Measurements from ENCODE around the gene LAG3.
"Not testable (repeated sequence)": the region's sequence is repeated elsewhere in the genome, so short reads cannot be mapped to it uniquely, and the experiment has no call there.

The LAG3 gene

DNA sequence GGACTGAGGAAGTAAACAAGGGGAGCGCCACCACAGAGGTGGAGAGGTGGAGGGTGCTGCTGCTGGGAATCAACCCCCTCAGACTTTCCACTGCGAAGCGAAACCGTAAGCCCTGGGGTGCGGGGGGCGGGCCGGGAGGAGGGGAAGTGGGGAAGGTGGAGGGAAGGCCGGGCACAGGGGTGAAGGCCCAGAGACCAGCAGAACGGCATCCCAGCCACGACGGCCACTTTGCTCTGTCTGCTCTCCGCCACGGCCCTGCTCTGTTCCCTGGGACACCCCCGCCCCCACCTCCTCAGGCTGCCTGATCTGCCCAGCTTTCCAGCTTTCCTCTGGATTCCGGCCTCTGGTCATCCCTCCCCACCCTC is at the start of gene LAG3:
LAG3 (plus strand) TSS at position 190 of the 365 bp plus-strand sequence. CDS start 333 bp downstream, outside the sequence.
- no peak for DNase-seq

DNA sequence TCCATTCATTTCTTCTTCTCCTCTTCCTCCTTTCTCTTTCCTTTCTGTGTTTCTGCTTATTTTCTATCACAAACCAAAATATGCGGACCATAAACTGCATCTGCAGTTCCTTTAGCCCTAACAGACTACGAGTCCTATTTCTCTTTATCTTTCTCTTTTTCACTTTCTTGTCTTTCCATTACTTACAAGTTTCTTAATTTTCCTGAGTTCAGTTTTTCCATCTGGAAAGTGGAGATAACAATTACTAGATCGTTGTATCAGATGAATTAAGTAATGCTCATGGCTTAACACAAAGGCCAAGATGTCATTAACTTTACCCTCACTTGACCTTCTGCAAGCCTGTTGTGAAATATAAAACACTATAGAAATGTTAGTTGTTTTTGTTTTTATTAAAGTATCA is 49.5 kb upstream of the LAG3 start:
- no peak for DNase-seq

DNA sequence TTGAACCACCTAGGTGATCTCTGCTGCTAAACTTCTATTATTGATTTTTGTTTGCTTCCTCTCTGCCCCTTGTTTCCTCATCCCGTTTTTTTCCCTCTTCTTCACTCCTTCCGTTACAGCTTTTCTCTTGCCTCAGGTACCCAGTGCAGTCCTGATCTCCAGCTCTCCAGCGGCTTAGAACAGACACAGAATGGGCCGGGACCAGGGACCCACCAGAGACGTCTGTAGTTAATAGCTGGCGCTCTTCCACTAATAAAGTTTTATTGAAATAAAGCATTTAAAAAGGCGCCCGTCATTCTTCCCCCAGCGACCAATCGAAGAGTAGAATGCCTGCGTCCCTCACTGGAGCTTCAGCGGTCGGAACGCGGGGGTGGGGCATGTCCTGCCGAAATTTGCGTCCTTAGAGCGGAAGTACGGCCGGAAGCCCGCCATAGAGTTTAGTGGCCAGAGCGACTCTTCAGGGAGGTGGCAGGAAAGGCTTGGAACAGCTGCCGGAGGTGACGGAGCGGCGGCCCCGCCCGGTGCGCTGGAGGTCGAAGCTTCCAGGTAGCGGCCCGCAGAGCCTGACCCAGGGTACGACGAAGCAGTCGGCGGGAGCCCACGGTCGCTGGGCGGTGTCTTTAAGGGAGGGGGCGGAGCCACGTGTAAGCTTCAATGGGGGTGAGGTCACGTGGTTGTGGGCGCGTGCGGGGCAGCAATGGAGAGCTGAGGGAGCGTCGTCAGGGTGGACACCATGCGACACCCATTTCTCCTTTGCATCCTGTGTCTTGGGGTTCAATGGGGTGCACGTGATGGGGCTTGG is 48.5 kb upstream of the LAG3 start, which contains the start of gene COPS7A:
COPS7A (plus strand) TSS at position 440 of the 802 bp plus-strand sequence. CDS start 611 bp downstream, outside the sequence.
- peak; percentile 99 for DNase-seq

DNA sequence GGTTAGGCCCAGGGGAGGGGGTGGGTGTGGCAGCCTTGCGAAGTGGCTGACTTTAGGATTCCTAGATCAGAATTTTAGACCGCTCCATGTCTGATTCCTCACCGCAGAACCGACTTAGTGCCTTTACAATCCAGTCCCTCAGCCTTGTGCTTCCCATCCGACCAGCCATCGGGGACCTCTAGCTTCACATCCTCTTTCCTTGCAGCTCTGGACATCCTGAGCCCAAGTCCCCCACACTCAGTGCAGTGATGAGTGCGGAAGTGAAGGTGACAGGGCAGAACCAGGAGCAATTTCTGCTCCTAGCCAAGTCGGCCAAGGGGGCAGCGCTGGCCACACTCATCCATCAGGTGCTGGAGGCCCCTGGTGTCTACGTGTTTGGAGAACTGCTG is 47.9 kb upstream of the LAG3 start:
- no peak for DNase-seq

DNA sequence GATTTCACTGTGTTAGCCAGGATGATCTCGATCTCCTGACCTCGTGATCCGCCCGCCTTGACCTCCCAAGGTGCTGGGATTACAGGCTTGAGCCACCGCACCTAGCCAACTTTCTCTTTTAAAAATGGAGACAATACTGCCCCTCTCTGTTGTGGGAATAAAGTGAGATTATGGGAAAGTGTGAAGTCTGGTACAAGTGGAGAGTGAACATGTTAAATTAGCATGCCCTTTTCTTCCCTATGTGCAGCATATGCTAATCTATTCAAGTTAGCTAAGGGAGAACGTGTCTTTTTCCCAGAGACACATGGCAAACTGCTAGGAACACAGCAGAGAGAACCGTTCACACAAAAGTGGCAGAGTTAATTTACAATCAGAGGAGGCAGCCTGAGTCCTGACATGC is 47.0 kb upstream of the LAG3 start:
- no peak for DNase-seq

DNA sequence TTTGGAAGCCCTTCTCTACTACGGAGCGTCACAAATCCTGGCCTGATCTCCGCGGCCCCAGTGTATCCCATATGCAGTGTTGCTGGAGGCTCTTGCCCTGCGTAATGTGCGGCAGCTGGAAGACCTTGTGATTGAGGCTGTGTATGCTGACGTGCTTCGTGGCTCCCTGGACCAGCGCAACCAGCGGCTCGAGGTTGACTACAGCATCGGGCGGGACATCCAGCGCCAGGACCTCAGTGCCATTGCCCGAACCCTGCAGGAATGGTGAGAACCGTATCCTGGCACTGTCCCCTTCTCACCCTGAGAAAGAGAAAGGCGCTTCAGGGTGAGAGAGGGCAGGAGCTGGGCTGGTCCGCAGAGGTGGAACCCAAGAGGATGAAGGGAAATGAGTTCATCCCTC is 43.1 kb upstream of the LAG3 start:
- no peak for DNase-seq

DNA sequence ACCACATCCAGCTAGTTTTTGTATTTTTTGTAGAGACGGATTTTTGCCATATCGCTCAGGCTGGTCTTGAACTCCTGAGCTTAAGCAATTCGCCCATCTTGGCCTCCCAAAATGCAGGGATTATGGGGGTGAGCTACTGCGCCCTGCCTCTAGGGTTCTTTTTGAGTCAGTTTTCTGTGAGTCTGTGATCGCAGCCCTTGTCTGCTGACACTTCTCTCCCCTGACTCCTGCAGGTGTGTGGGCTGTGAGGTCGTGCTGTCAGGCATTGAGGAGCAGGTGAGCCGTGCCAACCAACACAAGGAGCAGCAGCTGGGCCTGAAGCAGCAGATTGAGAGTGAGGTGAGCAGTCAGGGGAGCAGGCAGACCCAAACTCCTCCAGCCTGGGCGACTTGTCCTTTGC is 42.2 kb upstream of the LAG3 start:
- DNase-seq, result no peak

DNA sequence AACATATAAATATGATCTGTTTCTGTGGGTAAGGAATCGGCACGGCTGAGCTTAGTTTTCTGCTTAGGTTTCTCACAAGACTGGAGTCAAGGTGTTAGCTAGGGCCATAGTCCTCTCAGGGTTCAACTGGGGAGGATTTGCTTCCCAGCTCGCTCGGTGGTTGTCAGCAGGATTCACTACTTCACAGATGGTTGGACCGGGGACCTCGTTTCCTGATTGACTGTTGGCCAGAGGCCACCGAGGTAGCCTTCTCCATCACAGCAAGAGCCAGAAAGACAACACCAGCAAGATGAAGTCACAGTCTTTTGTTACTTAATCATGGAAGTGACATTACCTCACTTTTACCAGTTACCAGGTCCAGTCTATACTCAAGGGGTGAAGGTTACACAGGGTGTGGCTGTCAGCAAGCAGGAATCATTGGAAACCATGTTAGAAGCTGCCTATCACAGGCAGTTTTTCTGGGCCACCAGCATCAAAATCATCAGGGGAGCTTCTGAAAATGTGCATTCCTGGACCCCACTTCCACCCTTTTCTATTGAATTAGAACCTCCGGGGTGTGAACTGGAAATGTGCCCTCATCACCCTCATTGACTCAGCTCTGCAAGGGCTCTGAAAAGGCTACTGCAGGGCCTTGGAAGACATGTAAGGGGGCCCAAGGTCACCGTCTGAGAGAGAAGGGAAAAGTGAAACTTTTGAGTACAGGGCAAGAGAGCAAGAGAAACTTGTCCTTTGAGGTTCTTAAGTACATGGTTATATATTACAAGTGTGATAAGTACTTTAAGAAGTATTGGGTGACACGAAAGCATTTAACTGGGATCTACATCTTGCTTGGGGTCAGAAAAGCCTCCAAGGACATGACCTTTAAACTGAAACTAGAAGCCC is 37.6 kb upstream of the LAG3 start:
- no peak for DNase-seq

DNA sequence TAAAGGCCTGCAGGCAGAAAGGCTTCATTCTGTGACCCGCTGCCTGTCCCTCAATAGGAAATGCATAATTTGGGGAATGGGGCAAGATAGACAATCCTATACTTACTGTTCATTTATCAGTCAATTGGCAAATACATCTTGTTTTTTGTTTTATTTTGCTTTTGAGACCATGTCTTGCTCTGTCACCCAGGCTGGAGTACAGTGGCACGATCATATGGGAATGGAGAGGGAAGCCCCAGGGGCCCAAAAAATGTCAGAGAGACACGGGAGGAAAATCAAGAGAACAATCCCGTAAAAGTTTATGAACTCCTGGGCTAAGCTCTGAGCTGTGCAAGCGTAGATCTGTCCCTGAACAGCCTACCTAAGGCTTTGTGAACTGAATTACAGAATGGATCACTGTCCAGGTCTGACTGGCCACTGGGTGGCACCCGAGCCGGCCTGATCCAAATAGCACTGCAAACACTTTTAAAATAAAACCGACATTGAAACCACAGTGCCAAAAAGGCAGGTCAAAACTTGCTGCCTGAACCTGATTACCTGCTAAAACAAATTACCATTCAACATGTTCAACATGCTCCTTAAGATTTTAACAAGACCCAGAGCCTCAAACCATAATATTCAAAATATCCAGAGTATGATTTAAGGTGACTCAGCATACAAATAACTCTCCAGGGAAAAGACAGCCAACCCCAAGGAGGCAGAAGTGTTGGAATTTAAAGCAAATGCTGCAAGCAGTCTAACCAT is 36.7 kb upstream of the LAG3 start:
- DNase-seq, result no peak

DNA sequence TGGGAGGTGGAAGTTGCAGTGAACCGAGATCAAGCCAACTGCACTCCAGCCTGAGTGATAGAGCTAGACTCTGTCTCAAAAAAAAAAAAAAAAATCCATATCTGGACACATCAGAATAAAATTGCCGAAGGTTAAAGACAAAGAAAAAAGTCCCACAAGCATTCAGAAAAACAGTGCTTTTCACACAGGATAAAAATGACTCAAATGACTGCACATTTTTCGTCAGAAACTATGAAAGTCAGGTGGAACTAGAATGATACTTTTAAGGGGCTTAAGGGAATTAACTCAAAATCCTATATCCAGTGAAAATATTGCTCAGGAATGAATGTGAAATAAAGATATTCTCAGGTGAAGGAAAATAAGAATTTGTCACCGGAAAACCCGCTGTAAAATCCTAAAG is 35.6 kb upstream of the LAG3 start:
- no peak for DNase-seq

DNA sequence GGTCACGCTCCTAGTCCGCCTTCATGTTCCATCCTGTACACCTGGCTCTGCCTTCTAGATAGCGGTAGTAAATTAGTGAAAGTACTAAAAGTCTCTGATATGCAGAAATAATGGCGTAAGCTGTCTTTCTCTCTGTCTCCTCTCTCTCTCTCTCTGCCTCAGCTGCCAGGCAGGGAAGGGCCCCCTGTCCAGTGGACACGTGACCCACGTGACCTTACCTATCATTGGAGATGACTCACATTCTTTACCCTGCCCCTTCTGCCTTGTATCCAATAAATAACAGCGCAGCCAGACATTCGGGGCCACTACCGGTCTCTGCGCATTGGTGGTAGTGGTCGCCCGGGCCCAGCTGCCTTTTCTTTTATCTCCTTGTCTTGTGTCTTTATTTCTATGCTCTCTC is 30.2 kb upstream of the LAG3 start:
- not testable (repeated sequence) for DNase-seq

DNA sequence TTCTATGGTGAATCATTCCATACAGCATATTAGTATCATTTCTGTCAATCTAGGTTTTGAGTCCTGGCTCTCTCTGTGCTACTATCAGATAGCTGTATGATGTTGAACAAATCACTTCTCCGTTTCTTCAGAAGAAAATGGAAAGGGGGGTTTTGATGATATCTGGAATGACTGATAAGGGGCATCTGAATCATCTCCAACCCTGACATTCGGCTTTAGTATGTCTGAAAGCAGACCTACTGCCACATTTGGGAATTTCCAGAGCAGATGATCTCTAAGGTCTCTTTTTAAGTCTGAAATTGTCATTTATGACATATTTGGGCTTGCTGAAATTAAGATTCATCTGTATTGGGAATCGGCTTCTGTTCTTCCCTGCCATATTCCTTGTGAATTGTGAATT is 29.5 kb upstream of the LAG3 start:
- no peak for DNase-seq

DNA sequence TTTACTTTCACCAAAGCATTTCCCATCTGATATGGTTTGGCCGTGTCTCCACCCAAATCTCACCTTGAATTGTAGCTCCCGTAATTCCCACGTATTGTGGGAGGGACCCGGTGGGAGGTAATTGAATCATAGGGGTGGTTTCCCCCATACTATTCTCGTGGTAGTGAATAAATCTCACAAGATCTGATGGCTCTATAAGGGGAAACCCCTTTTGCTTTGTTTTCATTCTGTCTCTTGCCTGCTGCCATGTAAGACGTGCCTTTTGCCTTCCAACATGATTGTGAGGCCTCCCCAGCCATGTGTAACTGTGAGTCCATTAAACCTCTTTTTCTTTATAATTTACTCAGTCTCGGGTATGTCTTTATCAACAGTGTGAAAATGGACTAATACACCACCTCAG is 29.0 kb upstream of the LAG3 start:
- not testable (repeated sequence) for DNase-seq

DNA sequence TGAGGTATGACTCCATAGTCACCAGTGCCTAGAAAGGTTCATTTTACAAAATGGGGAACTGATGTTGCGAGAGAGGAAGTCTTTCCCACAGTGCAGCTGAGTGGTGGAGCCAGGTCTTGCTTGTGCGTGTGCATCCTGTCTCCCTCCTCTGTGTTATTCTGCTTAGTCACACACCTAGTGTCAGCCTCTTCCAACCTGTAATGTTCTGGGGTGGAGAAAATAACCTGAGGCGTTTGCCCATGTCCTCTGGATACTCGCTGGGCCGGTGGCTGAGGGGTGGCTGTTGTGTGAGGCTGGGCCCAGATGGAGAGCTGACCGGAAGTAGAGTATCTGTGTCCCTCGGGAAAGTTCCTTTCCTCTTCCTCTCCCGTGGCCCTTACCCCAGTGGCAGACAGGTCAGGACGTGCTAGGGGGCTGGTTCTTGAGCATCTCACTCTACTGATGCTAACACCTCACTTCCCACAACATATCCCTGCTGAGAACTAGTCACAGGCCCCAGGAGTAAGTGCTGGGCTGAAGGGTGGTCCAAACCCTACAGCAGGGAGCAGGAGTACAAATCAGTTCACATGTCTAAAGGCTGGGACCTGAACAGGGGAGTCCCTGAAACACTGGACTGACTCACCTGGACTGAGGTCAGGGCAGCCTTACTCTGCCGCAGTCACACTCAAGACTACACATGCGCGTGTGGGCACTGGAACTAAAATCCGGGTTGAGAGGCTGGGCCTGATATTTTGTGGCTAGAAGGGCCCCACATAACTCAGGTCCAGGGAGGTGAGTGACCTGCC is 26.4 kb upstream of the LAG3 start:
- no peak for DNase-seq

DNA sequence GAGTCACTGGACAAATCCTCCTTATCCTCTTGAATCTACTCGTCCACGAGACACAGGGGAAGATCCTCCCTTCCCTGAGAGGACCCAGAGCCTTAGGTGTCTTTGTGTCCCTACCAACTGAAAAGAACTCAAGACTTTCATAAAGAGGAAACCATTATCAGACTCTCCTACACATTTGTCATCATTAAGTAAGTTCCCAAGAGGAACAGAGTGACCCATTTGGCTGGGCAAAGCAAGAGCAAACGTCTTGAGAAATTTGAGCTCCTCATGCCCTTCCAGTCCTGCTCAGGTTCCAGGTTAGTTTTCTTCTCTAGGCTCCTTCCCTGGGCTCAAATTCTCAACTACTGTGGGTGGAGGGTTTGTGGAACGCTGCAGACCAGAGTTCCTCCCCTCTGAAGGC is 25.1 kb upstream of the LAG3 start:
- no peak for DNase-seq

DNA sequence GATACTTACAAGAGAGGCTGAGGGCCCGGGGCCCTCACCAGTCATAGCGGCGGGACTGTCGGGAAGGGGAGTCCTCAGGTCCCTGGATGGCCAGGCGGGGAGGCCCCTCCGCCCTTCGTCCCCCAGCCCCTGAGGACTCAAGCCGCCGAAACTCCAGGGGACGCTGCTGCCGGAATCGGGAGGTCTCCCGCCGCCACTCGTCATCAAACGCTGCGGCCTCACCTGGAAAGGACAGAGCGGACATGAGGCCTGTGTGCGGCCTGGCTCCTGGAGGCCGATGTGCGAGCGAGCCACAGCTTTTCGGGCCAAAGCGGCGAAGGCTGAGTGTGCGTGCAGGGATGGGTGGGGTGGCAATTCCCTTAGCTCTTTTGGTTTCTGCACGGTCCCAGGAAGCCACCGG is 23.6 kb upstream of the LAG3 start:
- DNase-seq, result no peak

DNA sequence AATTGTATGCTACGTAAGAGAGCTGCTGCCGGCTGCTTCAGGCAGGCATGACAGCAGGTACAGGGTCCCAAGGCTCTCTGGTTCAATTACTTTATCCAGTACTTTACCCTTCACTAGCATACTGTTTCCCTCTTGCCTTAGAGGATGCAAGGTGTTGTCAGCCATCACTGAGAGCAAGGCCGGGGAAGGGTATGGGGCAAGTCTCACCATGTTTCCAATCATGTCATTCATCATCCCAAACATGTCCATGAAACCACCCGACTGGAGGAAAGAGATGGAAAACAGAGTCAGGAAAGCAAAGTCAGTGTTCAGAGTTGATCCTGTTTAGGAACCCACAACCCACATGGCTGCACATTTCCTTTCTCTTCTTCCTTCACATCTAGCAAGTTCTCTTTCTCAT is 21.8 kb upstream of the LAG3 start:
- DNase-seq, result no peak

DNA sequence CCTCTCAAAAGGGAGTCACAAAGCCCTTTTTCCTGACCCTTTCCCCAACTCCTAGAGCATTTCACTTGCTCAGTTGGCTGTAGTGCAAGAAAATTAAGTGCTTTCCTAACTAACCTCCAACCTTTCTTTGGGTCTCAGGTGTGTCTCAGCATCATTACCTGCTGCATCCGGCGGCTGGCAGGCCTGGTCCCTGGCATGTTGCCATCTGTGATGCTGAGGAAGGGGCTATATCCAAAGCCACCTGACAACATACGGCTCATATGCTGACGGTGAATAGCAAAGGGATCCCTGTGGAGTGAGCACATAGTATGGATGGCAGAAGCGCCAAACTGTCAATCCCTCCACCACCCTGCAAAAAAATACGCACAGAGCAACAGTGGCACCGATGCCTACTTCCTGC is 20.6 kb upstream of the LAG3 start:
- no peak for DNase-seq

DNA sequence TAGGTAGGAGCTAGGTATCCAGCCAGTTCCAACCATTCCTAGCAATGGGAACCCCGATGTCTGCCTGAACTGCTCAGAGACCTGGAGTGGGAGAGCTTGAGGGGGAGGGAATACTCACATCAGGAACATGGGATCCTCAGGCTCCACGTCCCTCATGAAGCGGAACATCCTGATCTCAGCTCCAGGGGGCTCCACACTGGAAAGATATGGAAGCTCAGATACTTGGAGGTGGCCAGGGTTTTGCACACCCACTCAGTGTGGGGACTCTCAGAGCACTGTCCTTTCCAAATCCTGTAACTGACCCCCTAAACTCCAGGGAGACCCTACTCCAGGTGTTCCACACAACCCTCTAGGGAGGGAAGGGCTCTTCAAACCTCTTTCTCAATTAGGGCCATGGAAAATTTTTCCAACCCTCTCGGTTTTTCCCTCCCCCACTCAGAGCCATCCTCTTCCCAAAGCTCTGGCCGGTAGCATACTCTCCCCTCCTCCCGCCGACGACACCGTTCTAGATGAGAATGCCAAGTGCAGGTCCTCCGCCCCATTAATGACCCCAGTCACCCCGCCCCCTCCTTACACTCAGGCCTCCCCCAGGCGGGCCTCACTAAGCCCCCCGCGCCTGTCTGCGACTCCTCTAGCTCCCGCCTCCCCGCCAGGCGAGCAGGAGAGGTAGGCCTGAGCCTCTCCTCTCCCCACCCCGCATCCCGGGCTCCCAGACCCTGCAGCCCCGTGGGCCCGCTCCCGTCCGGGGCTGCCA is 20.0 kb upstream of the LAG3 start:
- DNase-seq, result no peak

DNA sequence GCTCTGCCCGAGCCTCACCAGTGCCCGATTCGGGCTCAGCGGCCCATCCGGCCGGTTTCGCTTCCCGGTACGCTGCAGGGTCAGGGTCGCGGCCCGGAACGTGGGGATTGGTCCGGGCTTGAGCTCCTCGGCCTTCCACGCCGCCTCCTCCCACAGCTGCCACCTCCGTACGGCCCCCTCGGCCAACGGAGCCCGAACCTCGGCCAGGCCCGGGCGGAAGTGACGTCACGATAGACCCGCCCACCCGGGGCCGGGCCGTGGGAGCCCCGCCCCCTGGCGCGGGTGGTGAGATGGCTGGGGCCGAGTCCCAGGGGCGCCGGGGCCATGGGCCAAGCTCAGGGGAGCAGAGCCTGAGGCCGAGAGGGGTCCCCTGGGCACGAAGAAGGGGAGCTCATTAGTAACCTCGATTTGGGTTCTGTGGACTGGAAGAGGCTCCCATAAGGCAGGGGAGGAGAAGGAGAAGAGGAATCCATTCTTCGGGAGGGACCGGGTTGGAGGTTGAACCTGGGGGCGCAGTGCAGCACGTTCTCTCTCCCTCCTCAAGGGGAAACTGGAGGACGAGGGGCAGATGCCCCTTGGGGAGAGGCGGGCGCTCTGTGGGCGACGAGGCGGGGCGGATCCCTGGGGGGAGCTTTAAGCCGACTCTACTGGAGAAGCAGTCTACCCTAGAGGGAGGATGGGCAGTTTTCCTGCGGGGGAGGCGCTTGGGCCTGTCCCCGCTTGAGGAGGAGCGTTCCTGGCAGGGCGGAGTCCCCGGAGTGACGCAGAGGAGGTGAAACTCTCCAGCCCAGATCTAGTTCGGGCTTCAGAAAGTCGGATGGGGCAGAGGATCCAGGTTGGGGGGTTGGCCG is 19.2 kb upstream of the LAG3 start, which contains the start of gene MLF2:
MLF2 (minus strand) TSS at position 221 of the 851 bp plus-strand sequence. CDS start 807 bp downstream, outside the sequence.
- peak; percentile 97 for DNase-seq

Data from NCI-H2029 (cell line).